GM21381 (cell line): ENCODE measurements around the gene LARGE1.

Experiments
- ATAC-seq: cut with Tn5 transposase; IDR thresholded peaks from one replicate; pipeline ENCODE4 v1.9.1; 2021; ENCODE audit warnings: mild to moderate bottlenecking, moderate library complexity; ENCODE audit not compliant: unreplicated experiment

The LARGE1 gene

DNA sequence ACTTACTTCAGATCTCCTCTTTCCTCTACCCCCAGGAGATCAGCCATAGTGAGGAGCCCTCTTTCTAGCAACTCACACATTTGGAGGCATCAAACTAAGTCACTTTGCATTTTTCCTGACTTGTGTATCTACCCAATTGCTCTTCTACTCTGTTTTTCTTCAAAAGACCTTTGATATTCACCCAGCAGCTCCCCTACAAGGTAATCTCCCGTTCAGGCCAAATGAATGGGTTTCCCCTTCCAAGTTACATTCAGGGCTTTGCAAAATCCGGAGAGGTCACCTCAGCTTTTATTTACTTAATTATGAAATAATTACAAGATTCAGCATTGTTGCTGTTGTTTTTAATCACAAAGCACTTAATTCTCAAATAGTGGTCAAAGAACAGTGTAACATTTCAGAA, 6.1 kb downstream of the LARGE1 start:
- no peak for ATAC-seq

DNA sequence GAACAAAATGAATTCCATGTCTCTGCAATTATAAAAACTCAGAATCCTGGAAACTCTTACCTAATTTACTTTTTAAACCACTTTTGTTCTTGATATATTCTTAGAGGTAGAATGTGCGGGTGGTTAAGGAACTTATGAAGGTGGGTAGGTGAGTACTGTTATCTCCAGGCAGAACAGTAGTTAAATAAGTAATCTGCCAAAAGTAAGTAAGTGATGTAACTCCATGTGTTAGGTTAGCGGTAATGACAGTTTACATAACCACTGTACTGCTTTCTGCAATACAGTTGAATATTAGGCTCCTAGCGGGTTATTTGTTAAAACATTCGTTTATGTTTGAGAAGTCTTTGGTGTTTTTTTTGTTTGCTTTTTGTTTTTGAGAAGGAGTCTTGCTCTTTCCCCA, 7.1 kb downstream of the LARGE1 start:
- ATAC-seq, result no peak

DNA sequence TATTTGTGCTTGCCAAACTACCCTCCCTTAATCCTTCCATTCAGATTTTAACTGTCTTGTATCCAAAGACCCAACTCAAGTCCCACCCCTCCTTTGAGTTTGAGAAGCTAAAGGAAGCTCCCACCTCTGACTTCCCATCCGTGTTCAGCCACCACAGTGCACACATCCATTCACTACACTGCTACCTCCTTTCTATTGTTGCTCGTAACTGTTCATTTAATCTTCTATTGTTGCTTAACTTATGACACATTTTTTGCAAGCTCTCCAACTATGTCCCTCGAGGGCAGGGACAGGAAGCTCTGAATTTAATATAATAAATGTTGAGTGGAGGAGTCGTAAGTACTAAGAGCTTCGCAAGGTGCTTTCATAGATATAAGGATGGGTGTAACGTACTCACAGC, 10.4 kb downstream of the LARGE1 start:
- ATAC-seq, result no peak

DNA sequence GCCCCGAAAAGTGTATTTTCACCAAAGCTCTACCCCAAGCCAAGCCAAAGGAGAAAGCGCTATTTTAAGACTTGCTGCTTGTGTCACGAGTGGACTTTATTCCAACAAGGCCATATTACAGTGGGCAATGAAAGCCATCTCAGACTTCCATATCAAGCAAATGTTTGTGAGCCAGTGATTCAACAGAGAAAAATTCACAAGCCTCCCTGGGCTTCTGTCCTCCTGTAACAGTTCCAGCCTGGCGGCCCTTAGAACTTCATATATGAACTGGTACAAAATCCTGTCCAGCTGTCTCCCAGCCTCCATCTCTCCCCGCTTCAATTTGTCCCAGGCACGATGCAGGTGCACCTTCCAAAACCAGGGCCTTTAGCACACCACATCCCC, 11.2 kb downstream of the LARGE1 start:
- no peak for ATAC-seq

DNA sequence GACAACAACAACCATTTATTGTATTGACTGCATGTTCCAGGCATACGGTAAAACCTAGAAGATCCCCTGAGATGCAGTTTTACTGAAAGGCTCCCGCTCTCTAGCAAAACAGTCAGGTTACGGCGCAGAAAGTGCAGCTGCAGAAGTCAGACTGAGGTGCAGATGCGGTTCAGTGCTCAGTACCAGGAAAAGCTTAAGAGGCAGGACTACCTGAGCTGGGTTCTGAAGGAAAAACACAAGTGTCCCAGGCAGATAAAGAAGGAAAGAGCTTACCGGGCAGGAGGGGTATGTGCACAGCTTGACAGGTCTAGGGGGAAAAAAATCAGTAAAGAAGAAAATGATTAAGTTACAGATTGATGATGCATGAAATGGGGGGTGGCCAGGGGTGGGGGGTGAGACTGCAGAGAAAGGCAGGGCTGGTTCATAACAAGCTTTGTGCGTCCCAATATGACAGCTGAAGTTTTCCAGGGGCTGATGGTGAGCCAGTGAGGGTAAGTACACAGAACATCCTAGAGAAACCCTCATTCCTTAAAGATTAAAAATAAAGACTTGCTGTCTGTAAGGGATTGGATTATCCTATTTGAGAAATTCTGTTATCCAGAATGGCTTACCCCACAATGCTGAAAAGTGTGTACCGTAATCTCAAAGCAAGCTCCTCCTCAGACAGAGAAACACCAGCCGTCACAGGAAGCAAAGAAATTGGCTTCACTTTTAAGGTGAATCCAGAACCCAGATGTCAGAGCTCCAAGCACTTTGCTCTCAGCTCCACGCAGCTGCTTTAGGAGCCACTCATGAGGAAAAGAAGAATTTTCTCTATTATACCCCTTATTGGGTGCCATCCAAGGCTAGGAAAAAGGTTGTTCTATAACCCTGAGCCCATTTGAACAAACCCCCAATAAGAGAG, 11.9 kb downstream of the LARGE1 start:
- no peak for ATAC-seq

DNA sequence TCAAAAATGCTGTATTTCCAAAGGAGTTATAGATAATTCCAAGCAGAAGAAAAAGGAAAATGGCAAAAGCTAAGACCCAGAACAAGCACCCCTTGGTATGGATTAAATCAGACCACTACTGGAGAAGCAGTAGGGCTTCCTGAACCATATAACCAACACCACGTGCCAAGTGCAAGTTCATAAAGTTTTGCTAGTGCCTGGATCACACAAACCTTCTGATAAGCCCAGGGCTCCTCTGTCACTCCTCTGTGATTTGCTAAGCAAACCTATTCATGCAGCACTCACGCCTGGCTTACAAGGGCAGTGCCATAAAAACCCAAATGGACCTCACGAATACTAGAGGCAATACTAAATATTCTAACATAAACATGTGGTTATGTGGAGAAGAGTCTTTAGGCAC, 13.3 kb downstream of the LARGE1 start:
- no peak for ATAC-seq

DNA sequence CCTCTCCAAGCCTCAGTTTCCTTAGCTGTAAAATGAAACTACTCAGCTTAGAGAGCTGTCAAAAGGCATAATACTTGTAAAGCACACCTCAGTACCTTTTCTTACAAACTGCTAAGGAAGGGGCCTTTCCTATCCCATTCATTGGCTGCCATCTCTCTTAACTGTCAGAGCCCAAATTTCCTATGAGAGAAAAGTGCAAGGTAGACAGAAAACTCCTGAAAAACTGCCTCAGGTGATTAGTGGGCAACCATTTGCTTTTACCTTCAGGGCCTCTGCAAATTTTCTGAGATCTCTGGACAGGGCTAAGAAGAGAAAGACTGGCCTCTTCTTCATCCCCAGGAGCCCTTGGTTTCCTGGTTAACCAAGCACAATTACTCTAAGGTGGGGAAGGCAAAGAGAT, 13.8 kb downstream of the LARGE1 start:
- no peak for ATAC-seq

DNA sequence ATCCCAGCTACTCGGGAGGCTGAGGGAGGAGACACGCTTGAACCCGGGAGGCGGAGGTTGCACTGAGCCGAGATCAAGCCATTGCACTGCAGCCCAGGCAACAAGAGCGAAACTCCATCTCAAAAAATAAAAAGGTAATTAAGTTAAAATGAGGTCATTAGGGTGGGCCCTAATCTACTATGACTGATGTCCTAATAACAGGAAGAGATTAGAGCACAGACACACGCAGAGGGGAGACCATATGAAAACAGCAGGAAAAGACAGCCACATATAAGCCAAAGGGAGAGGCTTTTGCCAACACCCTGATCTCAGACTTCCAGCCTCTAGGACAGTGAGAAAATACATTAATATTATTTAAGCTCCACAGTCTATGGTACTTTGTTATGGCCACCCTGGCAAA, 17.3 kb downstream of the LARGE1 start:
- no peak for ATAC-seq

DNA sequence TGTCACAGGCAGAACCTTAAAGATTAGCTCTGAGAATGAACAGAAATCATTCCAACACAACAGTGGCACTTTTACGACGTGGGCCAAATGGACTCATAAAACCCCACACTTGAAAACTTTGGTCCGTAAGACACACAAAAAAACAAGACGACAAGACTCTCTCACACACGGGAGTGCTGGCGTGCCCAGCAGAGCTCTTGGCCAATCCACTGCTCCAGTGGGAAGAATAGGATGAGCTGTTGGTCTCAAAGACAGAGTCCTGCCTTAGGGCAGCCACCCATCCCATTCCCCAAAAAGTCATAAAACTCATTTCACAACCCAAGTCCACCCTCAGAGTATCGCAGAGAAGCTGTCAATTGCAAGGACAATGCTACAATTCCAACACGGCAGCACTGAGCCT, 18.2 kb downstream of the LARGE1 start:
- ATAC-seq, result no peak

DNA sequence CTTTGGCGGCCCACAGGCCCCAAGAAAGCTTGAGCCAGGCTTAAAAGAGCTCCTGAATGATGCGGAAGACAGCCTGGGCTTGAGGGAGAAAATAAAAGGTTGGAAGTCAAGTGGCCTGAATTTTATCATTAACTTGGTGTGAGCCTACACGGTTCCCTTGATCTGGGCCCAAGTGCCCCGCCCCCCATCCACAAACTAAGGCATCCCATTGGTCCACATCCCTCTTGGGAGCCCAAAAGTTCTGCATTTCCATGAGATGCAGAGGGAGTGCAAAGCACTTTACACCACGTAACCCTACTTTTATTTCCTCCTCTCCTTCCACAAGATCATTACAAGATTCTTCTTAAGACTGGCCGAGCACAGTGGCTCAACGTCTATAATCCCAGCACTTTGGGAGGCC, 22.2 kb downstream of the LARGE1 start:
- no peak for ATAC-seq

DNA sequence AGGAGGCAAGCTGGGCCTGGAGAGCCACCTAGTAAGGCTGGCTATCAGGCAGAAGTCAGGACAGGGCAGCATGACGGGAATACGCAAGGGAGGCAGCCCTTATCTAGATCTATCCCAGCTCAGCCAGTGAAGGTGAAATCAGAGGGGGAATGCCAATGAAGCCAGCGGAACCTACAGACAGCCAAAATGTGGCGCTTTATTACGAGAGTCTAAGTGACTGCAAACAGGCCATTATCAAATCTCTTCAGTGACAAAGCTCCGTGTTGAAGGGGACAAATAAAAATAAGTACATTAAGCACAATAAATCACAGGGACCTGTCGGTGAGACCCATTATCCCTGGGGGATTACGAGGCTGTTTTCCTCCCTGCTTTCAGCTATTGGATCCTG, 22.8 kb downstream of the LARGE1 start:
- no peak for ATAC-seq

DNA sequence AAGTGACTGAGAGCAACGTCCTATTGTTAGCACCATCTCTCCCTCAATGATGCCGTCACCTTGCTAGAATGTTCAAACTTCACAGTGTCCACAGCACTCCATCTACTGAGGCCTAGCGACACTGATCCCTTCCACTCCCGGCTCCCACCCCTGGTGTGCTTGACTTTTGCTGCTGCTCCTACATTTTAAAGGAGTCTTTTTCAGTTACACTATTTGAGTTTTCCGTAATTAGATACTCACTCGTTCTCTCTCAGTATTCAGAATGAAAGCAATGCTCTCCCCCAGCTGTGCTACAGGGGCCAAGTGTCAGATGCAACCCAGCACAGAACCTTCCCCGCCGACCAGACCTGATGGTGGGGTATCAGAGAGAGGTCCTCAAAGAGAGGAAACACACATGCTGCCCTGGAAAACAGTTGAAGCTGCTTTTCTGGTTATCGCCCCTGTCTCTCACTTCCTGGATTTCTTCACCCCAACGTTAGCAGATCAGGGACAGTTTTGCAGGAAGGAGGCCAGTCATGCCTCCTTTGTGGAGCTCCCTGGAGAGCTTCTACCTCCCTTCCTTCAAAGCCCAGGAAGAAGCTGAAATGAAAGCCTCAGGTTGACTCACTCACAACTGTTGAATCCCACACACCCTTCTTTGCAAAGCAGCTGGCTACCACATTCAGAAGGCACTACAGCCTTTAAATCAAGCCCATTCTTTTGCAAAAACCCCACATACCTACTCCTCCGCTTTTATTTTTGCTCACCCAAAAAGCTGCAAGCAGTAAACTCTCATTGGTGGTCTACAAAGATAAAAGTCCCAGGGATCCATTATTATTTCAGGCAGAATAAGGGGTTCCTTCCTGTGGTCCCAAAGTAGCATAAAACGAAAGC, 23.5 kb downstream of the LARGE1 start:
- peak; percentile 45 for ATAC-seq

DNA sequence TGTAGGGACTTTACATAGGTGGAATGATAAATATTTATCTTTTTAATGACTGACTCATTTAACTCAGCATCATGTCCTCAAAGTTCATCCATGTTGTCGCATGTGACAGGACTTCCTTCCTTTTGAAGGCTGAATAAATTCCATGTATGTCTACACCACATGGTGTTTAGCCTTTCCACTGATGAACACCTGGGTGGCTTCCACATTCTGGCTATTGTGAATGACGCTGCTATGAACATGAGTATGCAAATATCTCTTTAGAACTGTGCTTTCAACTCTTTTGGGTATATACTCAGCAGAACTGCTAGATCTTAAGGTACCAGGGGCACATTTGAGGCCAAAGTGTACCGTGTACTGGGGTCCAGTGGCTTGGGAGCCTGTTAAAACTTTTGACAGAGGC, 24.1 kb downstream of the LARGE1 start:
- peak; percentile 50 for ATAC-seq

DNA sequence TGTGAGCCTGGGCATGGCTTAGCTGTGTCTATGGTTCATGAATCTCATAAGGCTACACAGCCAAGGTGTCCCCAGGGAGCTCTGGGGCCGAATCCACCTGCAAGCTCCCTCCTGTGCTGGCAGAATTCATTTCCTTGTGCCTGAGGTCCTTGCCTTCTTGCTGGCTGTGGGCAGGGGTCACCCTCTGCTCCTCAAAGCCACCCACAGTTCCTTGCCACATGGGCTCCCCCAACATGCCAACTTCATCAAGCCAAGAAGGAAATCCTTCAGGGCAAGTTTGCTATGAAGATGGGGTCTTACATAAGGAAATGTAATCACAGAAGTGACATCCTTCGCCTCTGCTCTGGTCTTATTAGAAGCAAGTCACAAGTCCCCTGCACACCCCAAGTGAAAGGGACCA, 24.8 kb downstream of the LARGE1 start:
- ATAC-seq, result no peak

DNA sequence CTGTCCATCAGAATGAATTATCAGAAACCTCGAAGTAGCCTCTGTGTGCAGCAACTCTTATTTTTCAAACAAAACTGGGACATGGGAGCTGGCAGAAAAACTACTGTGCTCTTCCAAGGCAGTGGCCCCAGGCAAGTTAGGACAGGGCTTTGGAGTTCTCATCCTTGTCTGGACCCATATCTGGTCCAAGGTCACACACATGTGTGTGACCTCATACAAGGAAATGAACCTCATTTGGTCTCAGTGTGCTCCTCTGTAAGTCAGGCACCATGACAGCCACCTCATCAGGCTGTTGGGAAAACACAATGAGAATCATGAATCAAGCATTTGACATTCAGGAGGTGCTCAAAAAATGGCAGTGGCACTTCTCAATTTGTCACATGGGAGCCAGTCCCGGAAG, 25.8 kb downstream of the LARGE1 start:
- ATAC-seq, result no peak

DNA sequence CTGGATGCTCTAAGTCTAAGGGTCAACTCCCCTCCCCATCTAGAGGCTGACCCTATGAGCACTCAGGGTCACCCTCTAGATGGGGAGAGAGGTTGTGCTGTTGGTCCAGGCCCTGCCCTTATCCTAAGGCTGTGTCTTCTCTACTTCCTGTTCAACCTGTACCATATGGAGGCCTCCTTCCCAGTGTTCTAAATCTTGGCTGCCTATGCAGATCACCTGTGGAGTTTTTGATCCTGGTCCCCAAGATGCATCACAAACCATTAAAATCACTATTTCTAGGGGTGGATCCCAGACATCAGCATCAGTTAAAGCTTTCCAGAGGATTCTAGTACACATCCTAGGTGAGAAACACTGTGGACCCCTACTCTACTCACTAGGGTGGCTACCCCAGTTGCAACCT, 26.2 kb downstream of the LARGE1 start:
- no peak for ATAC-seq

DNA sequence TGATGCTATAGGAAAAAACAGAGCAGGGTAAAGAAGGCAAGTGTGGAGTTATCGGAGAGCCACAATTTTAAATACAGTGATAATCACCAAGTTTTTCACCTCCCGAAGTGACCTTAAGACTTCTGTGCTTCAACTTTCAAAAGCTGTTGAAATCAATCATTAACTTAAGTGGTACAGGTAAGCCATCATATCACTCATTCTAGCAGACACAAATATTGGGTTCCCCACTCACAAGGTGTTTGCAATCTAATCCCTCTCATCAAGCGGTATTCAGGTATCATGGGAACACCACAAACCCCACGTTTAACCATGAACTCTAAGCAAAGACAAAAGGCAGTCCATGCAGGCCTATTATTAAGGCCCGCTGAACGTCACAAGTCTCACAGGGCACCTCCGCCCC, 26.8 kb downstream of the LARGE1 start:
- no peak for ATAC-seq

DNA sequence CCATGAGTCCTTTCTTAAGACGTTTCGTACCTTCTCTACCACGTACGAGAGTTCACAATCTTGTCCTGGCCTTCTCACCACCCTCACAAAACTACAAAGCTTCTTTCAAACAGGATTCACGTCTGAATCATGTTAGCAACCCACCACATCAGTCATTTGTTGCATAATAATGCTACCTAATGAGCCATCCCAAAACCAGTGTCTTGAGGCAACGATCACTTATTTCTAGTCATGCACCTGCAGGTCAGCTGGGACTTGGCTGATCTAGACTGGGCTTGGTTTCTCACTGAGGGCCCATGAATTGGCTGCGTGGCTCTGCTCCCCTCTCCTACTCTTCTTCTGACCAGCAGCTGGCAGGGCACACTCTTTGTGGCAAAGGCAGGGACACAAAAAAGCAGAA, 28.3 kb downstream of the LARGE1 start:
- no peak for ATAC-seq

DNA sequence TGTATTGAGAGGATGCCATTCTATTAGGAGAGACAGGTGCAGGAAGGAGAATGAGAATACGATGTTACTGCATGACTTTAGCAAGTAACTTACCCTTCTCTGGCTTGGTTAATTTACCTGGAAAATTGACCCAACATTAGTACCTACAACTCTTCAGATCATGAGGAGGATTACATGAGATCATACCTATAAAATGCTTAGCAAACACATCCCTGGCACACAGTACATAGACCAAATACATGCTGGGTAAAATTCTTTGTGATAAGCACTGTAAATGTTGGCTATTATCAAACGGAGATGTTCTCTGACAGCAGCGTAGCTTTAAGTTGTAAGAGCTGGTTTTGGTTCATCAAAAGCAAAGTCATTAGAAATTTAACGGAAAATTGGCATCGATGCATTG, 28.8 kb downstream of the LARGE1 start:
- no peak for ATAC-seq

DNA sequence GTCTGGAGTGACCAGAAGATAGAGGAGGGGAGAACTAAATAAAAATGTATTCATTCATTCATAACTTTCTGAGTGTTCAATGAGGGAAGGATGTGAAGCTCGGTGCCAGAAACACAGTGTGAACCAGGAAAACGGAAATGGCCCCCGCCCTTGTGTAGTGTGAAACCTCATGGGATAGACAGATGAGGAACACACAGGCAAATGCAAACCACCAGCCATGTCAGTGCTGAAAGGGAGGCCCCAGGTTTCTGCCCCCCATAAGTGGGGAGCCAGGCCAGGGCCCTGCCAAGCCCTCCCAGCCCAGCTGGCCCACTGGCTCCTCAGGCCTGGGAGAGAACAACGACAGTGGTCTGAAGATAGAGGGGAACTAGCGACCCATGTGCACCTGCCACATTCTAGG, 30.5 kb downstream of the LARGE1 start:
- no peak for ATAC-seq

DNA sequence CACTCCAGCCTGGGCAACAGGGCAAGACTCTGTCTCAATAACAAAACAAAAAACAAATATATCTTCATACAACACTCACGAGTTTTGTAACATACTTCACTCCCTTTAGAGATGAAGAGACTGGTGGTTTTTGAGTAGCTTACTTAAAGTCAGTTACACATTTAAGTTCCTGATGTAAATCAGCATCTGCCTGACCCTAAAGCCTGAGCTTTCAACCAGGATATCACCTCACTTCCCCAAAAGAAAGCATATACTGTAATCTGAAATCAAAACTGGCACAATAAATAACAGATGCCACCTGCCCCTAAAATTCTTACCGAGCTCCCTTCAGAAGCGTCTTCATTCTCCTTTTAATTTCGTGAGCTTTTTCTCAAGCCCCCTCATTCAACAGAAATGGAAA, 31.5 kb downstream of the LARGE1 start:
- ATAC-seq, result no peak

DNA sequence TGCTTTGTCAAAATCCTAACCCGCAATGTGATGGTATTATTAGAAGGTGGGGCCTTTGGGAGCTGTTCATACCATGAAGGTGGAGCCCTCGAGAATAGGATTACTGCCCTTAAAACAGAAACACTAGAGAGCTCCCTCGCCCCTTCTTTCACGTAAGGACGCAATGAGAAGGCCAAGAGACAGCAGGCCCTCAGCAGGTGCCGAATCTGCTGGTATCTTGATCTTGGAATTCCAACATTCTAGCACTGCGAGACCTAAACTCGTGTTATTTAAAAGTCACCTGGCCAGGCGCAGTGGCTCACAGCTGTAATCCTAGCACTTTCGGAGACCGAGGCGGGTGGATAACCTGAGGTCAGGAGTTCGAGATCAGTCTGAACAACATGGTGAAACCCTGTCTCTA, 33.1 kb downstream of the LARGE1 start:
- ATAC-seq, result no peak
